Sigmoid colon (tissue), 7 donors: ENCODE measurements around the gene ZNF771. TPM values are rescaled to one million over a fixed set of nuclear protein-coding genes. Genes with fewer than 3 reads are reported as not detected.

ENCODE experiments used
- DNase-seq: peaks from one replicate; pipeline ENCODE4 v3.0.0-alpha.2; 2019
- H3K27ac ChIP-seq, 4 donors: fragments of 200-600 bp; sonication (generic); one replicate each; pipeline ENCODE4 v1.5.1; 2016 to 2019; ENCODE audit warnings: mild to moderate bottlenecking in 1 of 4
- H3K27me3 ChIP-seq, 3 donors: fragments of 200-600 bp; sonication (generic); one replicate each; pipeline ENCODE4 v1.5.1; 2019; ENCODE audit warnings: mild to moderate bottlenecking in 1 of 3
- H3K36me3 ChIP-seq, 4 donors: fragments of 200-600 bp; sonication (generic); one replicate each; pipeline ENCODE4 v1.5.1; 2016 to 2019
- H3K4me1 ChIP-seq, 4 donors: fragments of 200-600 bp; sonication (generic); one replicate each; pipeline ENCODE4 v1.5.1; 2017 to 2019
- H3K4me3 ChIP-seq, 4 donors: fragments of 200-600 bp; sonication (generic); one replicate each; pipeline ENCODE4 v1.5.1; 2017 to 2019; ENCODE audit warnings: mild to moderate bottlenecking in 2 of 4, moderate library complexity in 1 of 4
- H3K9me3 ChIP-seq, 4 donors: fragments of 200-600 bp in 3 of 4; sonication (generic) in 3 of 4; one replicate each; pipeline versions ENCODE4 v1.5.1 to v1.6.1; 2013 to 2019
- CTCF ChIP-seq, 4 experiments: fragments of 450-650 bp in 3 of 4; fragments of 200-600 bp in 1 of 4; IDR thresholded peaks; one replicate each; pipeline ENCODE4 v1.5.1; 2016 to 2019; ENCODE audit warnings: antibody characterized with exemption in 4 of 4, mild to moderate bottlenecking in 3 of 4, moderate library complexity in 2 of 4
- EP300 ChIP-seq, 4 donors: sonication (generic); formaldehyde crosslinking; IDR thresholded peaks; one replicate each; pipeline ENCODE4 v1.6.1; 2017; ENCODE audit warnings: antibody characterized with exemption in 4 of 4
- POLR2A ChIP-seq, 2 donors: fragments of 450-650 bp; IDR thresholded peaks; one replicate each; pipeline ENCODE4 v1.6.1; 2016; ENCODE audit warnings: antibody characterized with exemption in 2 of 2, mild to moderate bottlenecking in 2 of 2, moderate library complexity in 2 of 2
- POLR2AphosphoS5 ChIP-seq, 4 donors: sonication (generic); formaldehyde crosslinking; IDR thresholded peaks; one replicate each; pipeline ENCODE4 v1.6.1; 2017; ENCODE audit warnings: antibody characterized with exemption in 4 of 4
- WGBS, 2 donors: extraction: QIAGEN DNeasy Blood & Tissue Kit; methylation state at CpG; one replicate each; pipeline ENCODE4 v1.1.7; 2013; 5-methylcytosine and 5-hydroxymethylcytosine counted together
- intact Hi-C: fragments of 100-400 bp; cut with DNase I; formaldehyde crosslinking; loops from one replicate; pipeline ENCODE4 v1.15.1; 2023
- polyA plus RNA-seq, 3 donors: library from polyadenylated mRNA; stranded (reverse); fragments of 200-250 nt; gene quantifications; one replicate each; pipeline ENCODE4 v1.2.3, GENCODE V29; 2013
- total RNA-seq, 4 donors: library from RNA; depleted of rRNA; stranded (reverse); fragments of >200 nt; gene quantifications; one replicate each; pipeline ENCODE4 v1.1.0, GENCODE V29; 2016
- donor health status: healthy with polysubstance abuse.
- donor health status: Bipolar disorder and iron deficiency.
- donor health status: healthy.

Gene ZNF771
- total and polyA plus RNA-seq, 7 donors: 2.5 to 30.7 (median 17.4) TPM

GRCh38 chr16:30456302-30456701, 48.9 kb downstream of the ZNF771 start:
- Histone ChIP-seq H3K27me3 (no peaks in the 10 kb centered on the region), H3K27ac (no peak overlapping the region), H3K36me3 (no peaks in the 10 kb centered on the region), H3K4me1 (no peaks in the 10 kb centered on the region), H3K9me3 (no peaks in the 10 kb centered on the region), H3K4me3 (no peak overlapping the region)
- no peak for DNase-seq
- WGBS, 2 donors: 95 to 100% methylated on average over 1 of the region's 1 CpG
- intact Hi-C loops: no loop called here
- TF ChIP-seq EP300 (IDR thresholded peaks at IDR 0.05) (no peak), POLR2AphosphoS5 (IDR thresholded peaks at IDR 0.05) (no peak), POLR2A (IDR thresholded peaks at IDR 0.05) (no peak), CTCF (IDR thresholded peaks at IDR 0.05) (no peak)

DNA sequence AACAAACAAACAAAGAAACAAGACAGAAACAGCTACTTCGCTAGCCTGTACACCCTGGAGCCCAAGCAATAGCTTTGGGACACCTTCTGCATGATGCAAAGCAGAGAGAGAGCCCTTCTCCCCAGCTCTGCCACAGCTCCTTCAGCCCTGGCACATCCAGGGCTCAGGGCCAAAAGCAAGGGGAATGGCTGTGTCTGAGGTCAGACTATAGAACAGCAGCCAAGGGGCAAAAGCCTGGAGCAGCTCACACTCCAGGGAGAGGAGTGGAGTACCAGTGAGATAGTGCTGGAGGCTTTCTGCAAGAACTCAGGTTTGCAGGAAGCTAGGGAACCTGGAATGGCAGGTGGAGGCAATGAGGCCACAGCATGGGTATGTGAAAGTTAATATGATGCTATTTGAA, 49.9 kb downstream of the ZNF771 start:
- no peaks in the 10 kb centered on the region for H3K4me1 ChIP-seq
- no peaks in the 10 kb centered on the region for H3K27me3 ChIP-seq
- H3K36me3 ChIP-seq: no peaks in the 10 kb centered on the region
- 94 to 98% methylated on average over 1 of the region's 1 CpG for WGBS, 2 donors
- DNase-seq: no peak
- intact Hi-C loops: no loop called here
- H3K4me3 ChIP-seq: no peak overlapping the region
- H3K27ac ChIP-seq: no peak overlapping the region
- TF ChIP-seq POLR2AphosphoS5 (IDR thresholded peaks at IDR 0.05): no peak
- TF ChIP-seq EP300 (IDR thresholded peaks at IDR 0.05): no peak
- TF ChIP-seq POLR2A (IDR thresholded peaks at IDR 0.05): no peak
- no peak for TF ChIP-seq CTCF (IDR thresholded peaks at IDR 0.05)
- no peaks in the 10 kb centered on the region for H3K9me3 ChIP-seq

DNA sequence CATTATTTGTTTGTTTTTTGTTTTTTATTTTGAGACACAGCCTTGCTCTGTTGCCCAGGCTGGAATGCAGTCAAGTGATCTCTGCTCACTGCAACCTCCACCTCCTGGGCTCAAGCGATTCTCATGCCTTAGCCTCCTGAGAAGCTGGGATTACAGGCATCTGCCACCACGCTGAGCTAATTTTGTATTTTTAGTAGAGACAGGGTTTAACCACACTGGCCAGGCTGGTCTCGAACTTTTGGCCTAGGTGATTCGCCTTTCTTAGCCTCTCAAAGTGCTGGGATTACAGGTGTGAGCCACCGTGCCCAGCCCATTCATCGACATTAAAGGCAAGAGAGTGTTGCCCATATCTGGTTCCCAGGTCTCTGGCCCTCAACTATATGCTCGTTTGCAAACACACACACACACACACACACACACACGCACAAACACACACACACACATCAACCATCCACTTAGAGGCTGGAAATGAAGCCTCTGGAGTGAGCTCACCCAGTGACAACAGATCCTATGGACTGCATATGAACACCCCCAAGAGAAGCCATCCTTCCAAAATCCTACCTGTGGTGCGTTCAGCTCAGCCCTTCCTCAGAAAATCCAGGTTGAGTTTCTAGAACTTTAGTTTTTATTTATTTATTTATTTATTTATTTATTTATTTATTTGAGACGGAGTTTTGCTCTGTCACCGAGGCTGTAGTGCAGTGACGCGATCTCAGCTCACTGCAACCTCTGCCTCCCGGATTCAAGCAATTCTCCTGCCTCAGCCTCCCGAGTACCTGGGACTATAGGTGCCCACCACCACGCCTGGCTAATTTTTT, 50.5 kb downstream of the ZNF771 start:
- Histone ChIP-seq H3K27ac (no peak overlapping the region), H3K4me3 (no peak overlapping the region), H3K36me3 (no peaks in the 10 kb centered on the region), H3K27me3 (no peaks in the 10 kb centered on the region), H3K9me3 (no peaks in the 10 kb centered on the region), H3K4me1 (no peaks in the 10 kb centered on the region)
- intact Hi-C loops: no loop called here
- DNase-seq: no peak
- no peak for TF ChIP-seq POLR2A (IDR thresholded peaks at IDR 0.05)
- no peak for TF ChIP-seq CTCF (IDR thresholded peaks at IDR 0.05)
- TF ChIP-seq EP300 (IDR thresholded peaks at IDR 0.05): no peak
- no peak for TF ChIP-seq POLR2AphosphoS5 (IDR thresholded peaks at IDR 0.05)
- 87 to 91% methylated on average over 16 of the region's 16 CpGs for WGBS, 2 donors

DNA sequence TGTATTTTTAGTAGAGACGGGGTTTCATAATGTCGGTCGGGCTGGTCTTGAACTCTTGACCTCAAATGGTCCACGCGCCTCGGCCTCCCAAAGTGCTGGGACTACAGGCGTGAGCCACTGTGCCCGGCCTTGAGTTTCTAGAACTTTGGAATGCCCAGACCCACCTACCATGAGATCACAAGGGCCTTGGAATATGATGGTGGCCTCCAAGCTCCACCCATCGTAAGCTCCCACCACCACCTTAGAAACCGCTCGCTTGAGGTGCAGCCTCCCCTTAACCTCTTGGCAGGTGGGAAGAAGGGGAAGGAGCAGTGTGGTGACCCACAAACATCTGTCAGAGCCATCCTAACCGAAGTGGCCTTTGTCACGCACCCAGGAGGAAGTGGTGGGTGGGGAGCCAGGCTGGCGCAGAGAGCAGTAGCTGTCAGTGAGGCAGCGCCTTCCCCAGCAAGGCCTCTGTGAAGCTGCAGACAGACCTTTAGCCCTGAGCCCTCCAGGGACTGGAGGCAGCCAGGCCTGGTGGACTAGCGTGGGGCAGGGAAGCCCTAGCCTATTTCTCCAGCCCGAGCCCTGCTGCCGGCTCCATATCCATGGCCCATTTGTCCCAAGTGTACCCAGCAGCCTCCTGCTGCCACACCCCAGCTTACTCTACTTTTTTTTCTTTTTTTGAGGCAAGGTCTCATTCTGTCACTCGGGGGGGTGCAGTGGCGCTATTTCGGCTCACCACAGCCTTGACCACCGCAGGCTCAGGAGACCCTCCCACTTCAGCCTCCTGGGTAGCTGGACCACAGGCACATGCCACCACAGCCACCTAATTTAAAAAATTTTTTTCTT, 51.4 kb downstream of the ZNF771 start:
- Histone ChIP-seq H3K9me3 (no peaks in the 10 kb centered on the region), H3K27me3 (no peaks in the 10 kb centered on the region), H3K4me1 (no peaks in the 10 kb centered on the region), H3K27ac (no peak overlapping the region), H3K4me3 (no peak overlapping the region), H3K36me3 (no peaks in the 10 kb centered on the region)
- TF ChIP-seq CTCF (IDR thresholded peaks at IDR 0.05) (no peak), EP300 (IDR thresholded peaks at IDR 0.05) (no peak), POLR2A (IDR thresholded peaks at IDR 0.05) (no peak), POLR2AphosphoS5 (IDR thresholded peaks at IDR 0.05) (no peak)
- intact Hi-C loops: no loop called here
- peak; percentile 68 for DNase-seq
- 49 to 76% methylated on average over 22 of the region's 22 CpGs for WGBS, 2 donors
